Measurements from ENCODE around the gene SIGMAR1. TPM values are rescaled to one million over a fixed set of nuclear protein-coding genes. Genes with fewer than 3 reads are reported as not detected.

Gene SIGMAR1
- total RNA-seq, 2 donors from 2014 or later, result 77.0 to 131 TPM

GRCh38 chr9:34615132-34615531, 22.5 kb downstream of the SIGMAR1 start:
- Histone ChIP-seq H3K27me3 (replicated peaks; ENCODE audit: insufficient read depth) (no peaks in the 10 kb centered on the region), H3K9me3 (no peaks in the 10 kb centered on the region), H3K27ac (no peak overlapping the region), H3K4me3 (no peak overlapping the region), H3K4me1 (ENCODE audit: control insufficient read depth in 1 of 2, low read depth in 2 of 2) (peaks cover 4 to 30% of the 10 kb centered on the region in 2 donors), H3K36me3 (peaks cover 45% of the 10 kb centered on the region)
- ATAC-seq (ENCODE audit: insufficient number of reproducible peaks, low FRiP score, low read depth), result no peak
- DNase-seq (ENCODE audit: low spot score), result no peak
- no peak for TF ChIP-seq CTCF (IDR thresholded peaks at IDR 0.05)

GRCh38 chr9:34612788-34613390, 24.7 kb downstream of the SIGMAR1 start:
- Histone ChIP-seq H3K36me3 (peaks cover 39% of the 10 kb centered on the region), H3K4me3 (peak overlapping the region; percentile 85), H3K4me1 (ENCODE audit: control insufficient read depth in 1 of 2, low read depth in 2 of 2) (peaks cover 4 to 23% of the 10 kb centered on the region in 2 donors), H3K9me3 (no peaks in the 10 kb centered on the region), H3K27me3 (replicated peaks; ENCODE audit: insufficient read depth) (no peaks in the 10 kb centered on the region), H3K27ac (peak overlapping the region in 1 of 2 donors; percentile 32)
- peak; percentile 78 for TF ChIP-seq CTCF (IDR thresholded peaks at IDR 0.05)
- no peak for DNase-seq (ENCODE audit: low spot score)
- peak; percentile 66 for ATAC-seq (ENCODE audit: insufficient number of reproducible peaks, low FRiP score, low read depth)

GRCh38 chr9:34611811-34612787, 25.5 kb downstream of the SIGMAR1 start, which contains the start of gene RPP25L:
TSS of gene RPP25L (minus strand) at chr9:34612097. CDS start at chr9:34611296, 801 bp downstream.
- H3K4me1 ChIP-seq (ENCODE audit: control insufficient read depth in 1 of 2, low read depth in 2 of 2), result peaks cover 4 to 23% of the 10 kb centered on the region in 2 donors
- H3K4me3 ChIP-seq, result peak within 1 kb of the TSS; percentile 85
- no peaks in the 10 kb centered on the region for H3K27me3 ChIP-seq (replicated peaks; ENCODE audit: insufficient read depth)
- H3K9me3 ChIP-seq, result no peaks in the 10 kb centered on the region
- peak; percentile 77 for ATAC-seq (ENCODE audit: insufficient number of reproducible peaks, low FRiP score, low read depth)
- no peak for TF ChIP-seq CTCF (IDR thresholded peaks at IDR 0.05)
- no peak for DNase-seq (ENCODE audit: low spot score)
- peak within 1 kb of the TSS; percentile 56 to 70 for H3K27ac ChIP-seq
- peaks cover 32% of the 10 kb centered on the region for H3K36me3 ChIP-seq

- peak overlapping the region; percentile 56 to 70 for H3K27ac ChIP-seq
Observed at GRCh38 chr9:34611251-34611810, 26.3 kb downstream of the SIGMAR1 start.

More at GRCh38 chr9:34611251-34611810, 26.3 kb downstream of the SIGMAR1 start:
- DNase-seq (ENCODE audit: low spot score) (no peak), ATAC-seq (ENCODE audit: insufficient number of reproducible peaks, low FRiP score, low read depth) (no peak)
- H3K4me1 ChIP-seq (ENCODE audit: control insufficient read depth in 1 of 2, low read depth in 2 of 2), result peaks cover 4 to 23% of the 10 kb centered on the region in 2 donors
- H3K4me3 ChIP-seq, result peak overlapping the region; percentile 85
- H3K27me3 ChIP-seq (replicated peaks; ENCODE audit: insufficient read depth), result no peaks in the 10 kb centered on the region
- peaks cover 24% of the 10 kb centered on the region for H3K36me3 ChIP-seq
- TF ChIP-seq CTCF (IDR thresholded peaks at IDR 0.05), result no peak
- no peaks in the 10 kb centered on the region for H3K9me3 ChIP-seq
